Hematopoietic multipotent progenitor cell treated with erythropoietin and hydrocortisone succinate and interleukin-3 and kit ligand, for 6 days (in vitro differentiated cells): ENCODE measurements around the gene CAPS.
A peak's percentile ranks its signal among the peaks of the same experiment; 100 is the strongest.
"Not testable (repeated sequence)": the region's sequence is repeated elsewhere in the genome, so short reads cannot be mapped to it uniquely, and the experiment has no call there.

ENCODE experiments used
- DNase-seq: peaks from one replicate; pipeline ENCODE4 v3.0.0-alpha.2; 2015

Gene CAPS

GRCh38 chr19:5913739-5914357 lies at the start of gene CAPS:
Gene CAPS, plus strand, starts transcription at chr19:5914254. Its CDS starts 153 bp downstream, at chr19:5914407.
- DNase-seq, result no peak

GRCh38 chr19:5864725-5865486 lies 49.1 kb upstream of the CAPS start:
- DNase-seq, result no peak

DNA sequence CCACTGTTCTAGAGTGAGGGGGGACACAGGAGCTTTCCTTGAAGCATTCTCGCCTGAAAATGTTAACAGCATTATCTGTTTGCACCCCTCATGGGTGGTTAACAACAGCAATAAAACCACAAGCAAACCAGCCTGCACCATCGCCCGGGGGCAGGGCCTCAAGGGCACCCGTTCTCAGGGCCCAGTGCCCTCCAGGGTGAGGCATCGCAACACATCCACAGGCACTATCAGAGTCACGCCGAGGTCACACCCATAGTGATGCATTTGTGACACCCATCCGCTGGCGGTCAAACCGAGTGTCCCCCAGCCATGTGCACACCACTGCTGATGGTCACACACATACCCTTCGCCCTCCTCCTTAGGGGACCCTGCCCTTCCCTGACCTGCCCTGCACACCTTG lies 48.3 kb upstream of the CAPS start:
- no peak for DNase-seq

DNA sequence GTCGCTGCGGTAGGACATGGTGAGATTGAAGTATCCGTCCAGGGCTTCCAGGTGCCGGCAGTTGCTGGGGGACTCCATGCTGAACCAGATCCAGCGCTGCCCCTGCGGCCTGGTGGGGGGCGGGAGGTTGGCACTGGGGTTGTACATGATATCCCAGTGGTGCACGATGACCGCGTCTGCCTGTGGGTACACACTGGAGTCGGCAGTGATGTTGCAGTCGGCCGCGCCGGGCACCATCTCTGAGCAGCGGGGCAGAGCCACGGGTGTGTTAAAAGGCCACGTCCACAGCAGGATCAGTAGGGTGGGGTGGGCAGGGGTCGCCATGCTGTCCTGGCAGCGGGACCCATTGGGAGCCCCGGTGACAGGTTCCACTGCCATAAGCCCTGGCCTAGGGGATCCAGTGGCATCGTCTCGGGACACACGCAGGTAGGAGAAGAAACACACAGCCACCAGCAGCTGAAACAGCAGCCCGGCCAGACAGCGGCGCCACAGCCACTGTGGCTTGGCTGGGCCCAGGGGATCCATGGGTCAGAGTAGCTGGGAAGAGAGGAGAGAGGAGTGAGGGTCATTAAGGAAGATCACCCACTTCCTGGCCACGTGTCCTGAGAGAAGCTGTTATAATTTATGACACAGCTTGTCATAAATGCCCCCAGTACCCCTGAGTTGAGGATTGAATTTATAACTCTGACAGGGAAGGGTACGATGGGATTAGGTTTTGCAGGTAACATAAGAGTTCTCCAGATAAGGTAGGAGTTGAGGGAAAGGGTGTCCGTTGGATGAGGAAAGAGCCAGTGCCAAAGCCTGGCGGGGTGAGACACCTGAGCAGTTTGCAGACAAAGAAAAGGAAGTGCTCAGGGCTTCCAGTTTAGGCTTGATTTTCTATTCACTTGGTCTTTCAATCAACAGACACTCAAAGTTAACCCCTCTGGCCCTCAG lies 46.6 kb upstream of the CAPS start:
- no peak for DNase-seq

- no peak for DNase-seq
These were observed 43.1 kb upstream of the CAPS start for GRCh38 chr19:5870986-5871394.

DNA sequence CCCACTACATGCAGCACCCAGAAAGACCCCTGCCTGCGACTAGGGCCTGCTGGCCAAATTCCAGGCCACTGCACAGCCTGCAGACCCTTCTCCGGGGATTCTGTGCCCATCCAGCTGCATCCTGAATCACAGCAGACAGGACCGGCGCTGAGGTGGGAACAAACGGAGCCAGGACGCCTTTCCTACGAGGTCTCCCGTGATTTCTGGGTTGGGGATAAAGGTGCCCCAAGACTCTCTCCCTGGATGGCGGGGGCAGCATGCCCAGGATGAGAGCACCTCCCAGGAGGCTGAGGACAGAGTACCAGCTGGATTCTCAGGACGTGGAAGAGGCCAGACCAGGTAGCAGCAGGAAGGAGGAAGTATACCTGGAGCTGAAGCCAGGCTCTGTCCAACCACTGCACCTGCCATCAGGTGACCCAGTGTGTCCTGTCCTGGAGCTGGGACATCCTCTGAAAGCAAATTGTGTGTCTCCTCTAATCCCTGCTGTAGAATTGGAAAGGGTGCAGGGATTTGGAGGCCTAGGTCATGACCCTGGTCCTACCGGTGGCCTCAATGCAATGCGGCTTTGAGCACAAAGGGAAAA lies 40.3 kb upstream of the CAPS start:
- DNase-seq, result no peak

DNA sequence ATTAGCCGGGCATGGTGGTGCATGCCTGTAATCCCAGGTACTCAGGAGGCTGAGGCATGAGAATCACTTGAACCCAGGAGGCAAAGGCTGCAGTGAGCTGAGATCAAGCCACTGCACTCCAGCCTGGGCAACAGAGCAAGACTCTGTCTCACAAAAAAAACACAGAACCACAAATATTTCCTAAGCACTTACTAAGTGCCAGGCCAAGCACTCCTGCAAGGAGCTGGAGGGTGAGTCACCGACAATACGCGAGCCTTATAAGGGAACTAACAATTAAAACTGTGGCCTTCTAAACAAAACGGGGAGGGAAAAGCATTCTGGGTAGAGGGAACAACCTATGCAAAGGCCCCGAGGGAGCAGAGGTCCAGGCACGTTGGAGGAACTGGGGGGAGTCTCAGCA lies 39.6 kb upstream of the CAPS start:
- not testable (repeated sequence) for DNase-seq

- no peak for DNase-seq
These were observed 36.6 kb upstream of the CAPS start for GRCh38 chr19:5877427-5877826.

- DNase-seq, result no peak
These were observed 36.2 kb upstream of the CAPS start for GRCh38 chr19:5877882-5878281.

GRCh38 chr19:5880196-5880595 lies 33.9 kb upstream of the CAPS start:
- DNase-seq, result no peak

- no peak for DNase-seq
These were observed 33.4 kb upstream of the CAPS start for GRCh38 chr19:5880604-5881078.

DNA sequence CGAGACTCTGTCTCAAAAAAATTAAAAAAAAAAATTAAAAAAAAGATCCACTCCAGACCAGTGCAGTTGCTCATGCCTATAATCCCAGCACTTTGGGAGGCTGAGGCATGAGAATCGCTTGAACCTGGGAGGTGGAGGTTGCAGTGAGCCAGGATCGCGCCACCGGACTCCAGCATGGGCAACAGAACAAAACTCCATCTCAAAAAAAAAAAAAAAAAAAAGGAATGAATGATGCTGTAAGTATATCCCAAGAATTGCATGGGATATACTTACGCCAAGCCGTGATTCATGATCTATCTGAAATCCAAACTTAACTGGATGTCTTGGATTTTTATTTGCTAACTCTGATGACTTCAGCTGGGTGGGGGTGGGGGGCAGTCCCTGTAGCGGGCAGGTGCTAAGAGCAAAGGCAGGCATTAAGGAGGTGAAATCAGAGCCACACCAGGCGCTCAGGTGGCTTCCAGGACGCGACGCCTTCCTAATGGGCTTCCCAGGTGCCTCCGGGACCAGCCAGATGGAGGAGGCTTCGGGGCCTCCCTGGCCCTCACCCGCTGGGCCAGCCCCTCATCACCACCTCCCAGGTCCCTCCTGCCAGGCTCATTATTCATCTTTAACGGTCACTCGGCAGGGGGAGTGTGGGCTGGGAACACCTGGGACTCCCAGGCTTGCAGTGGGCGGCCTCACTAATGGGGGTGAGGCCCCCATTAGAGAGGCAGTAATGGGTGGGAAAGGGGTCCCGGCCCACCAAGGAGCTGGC lies 32.3 kb upstream of the CAPS start:
- no peak for DNase-seq

DNA sequence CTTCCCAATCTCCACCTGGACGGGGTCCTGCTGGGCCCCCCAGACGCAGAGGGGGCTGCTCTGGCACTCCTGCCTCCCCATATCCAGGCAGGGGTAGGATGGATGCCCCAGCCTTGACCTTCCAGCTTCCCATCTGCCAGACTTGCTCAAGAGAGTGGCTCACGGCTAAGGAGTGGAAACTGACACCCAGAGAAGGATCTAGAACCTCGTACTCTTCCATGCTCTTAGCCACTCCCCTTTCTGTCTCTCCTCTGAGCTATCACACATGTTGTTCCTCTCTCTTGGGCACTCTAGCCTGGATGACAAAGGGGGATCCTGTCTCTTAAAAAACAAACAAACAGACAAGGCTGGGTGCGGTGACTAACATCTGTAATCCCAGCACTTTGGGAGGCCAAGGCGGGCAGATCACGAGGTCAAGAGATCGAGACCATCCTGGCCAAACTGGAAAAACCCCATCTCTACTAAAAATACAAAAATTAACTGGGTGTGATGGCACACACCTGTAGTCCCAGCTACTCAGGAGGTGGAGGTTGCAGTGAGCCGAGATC lies 31.6 kb upstream of the CAPS start:
- no peak for DNase-seq

GRCh38 chr19:5883157-5883873 lies 30.7 kb upstream of the CAPS start:
- not testable (repeated sequence) for DNase-seq

DNA sequence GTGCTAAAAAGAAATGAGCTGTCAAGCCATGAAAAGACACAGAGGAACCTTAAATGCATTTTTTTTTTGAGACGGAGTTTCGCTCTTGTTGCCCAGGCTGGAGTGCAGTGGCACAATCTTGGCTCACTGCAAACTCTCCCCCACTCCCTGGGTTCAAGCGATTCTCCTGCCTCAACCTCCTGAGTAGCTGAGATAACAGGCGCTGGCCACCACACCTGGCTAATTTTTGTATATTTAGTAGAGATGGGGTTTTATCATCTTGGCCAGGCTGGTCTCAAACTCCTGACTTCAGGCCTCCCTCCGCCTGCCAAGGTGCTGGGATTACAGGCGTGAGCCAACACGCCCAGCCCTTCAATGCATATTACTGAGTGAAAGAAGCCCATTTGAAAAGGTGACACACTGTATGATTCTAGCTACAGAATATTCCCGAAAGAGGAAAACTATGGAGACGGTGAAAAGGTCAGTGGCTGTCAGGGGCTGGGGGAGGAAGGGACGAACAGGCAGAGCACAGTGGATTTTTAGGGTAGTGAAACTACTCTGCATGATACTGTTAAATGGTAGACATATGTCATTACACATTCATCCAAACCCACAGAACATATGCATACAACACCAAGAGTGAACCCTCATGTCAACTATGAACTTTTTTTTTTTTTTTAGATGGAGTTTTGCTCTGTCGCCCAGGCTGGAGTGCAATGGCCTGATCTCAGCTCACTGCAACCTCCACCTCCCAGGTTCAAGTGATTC lies 29.8 kb upstream of the CAPS start:
- not testable (repeated sequence) for DNase-seq

DNA sequence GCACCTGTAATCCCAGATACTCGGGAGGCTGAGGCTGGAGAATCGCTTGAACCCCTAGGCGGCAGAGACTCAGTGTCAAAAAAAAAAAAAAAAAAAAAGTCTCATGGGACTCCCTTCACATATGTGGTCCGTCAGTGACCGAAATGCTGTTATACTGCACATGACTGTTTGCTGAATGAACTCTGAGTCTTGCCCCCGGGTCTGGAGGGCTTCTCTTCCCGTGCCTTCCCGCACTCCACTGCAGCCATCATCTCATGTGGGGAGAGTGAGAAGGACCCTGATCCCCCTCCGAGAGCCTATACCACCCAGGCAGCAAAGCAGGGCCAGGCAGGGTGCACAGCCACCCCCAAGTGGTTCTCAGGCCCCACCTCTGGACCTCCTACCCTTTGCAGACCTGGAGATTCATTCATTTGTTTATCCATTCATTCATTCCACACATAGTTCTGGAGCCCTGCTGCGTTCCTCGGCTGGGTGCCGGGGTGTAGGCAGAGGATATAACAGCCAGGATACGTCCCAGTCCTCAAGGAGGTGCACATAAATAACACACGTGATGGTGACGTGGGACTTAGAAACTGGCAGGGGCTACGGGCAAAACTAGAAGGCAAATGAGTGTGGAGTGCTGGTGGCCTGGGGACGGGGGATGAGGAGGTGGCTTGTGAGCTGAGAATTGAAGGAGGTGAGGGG lies 24.6 kb upstream of the CAPS start:
- DNase-seq, result no peak

GRCh38 chr19:5890099-5890498 lies 24.0 kb upstream of the CAPS start:
- DNase-seq, result no peak

GRCh38 chr19:5891572-5891937 lies 22.5 kb upstream of the CAPS start:
- DNase-seq, result no peak

DNA sequence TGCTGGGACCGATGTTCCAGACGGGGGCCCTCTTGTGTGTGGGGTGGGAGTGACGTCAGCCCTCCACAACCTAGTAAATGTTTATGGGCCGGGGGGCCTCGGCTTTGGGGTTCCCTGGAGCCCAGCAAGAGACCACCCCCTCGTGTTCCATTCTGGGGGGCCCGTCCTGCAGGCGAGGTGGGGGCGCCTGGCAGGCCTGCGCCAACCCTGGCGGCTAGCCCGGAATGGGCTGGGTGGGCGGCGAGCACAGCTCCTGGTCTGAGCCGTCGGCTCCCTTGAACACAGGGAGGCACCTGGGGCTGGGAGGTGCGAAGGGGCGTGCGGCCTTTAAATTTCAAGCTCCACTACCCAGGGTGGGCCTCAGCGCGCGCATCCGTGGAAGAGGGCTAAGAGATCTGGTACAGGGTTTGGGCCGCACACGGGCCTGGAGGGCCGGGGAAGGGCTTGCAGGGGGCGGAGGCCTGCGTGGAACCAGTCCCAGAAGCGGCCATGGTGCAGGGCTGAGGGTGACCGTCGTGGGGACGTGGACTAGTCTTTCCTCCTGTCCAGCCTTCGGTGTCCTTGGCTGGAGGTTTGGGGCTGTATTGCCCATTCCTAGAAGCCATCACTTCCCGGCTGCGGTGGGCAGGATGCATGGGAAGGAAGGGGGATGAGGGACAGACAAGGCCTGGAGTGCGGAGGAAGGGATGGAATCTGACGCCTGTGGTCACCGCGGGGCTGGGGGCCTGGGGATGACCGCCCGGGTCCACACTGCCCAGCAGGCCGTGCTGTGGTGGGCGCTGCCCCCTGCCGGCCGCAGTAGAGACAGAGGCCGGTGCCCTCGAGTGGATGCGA lies 21.9 kb upstream of the CAPS start:
- peak; percentile 57 for DNase-seq
